K562 (cell line): Measurements from ENCODE around the gene CRAT. TPM values are rescaled to one million over a fixed set of nuclear protein-coding genes. Genes with fewer than 3 reads are reported as not detected.
A peak's percentile ranks its signal among the peaks of the same experiment; 100 is the strongest.

ENCODE experiments used
- CSDE1 ChIP-seq, 2 experiments: fragments of 450-650 bp; IDR thresholded peaks; 2 replicates each; pipeline ENCODE4 v1.6.1; 2016; ENCODE audit warnings: mild to moderate bottlenecking in 1 of 2
- EP300 ChIP-seq: IDR thresholded peaks from 2 replicates; pipeline ENCODE4 v1.6.1; 2012; ENCODE audit warnings: low read length, improper control_type of control experiment
- HNRNPLL ChIP-seq: fragments of 200-400 bp; formaldehyde crosslinking; IDR thresholded peaks from 2 replicates; pipeline ENCODE4 v1.6.1; 2017; ENCODE audit warnings: low read length, low read depth, mild to moderate bottlenecking; ENCODE audit not compliant: poor library complexity, severe bottlenecking
- POLR2AphosphoS2 ChIP-seq: IDR thresholded peaks from 2 replicates; pipeline ENCODE4 v1.6.1; 2012; ENCODE audit warnings: low read length, improper control_type of control experiment
- STAG1 ChIP-seq: sonication (generic); formaldehyde crosslinking; IDR thresholded peaks from 2 replicates; pipeline ENCODE4 v1.5.0; 2020; ENCODE audit warnings: missing genetic modification reagents, borderline replicate concordance
- TAF7 ChIP-seq: fragments of 450-650 bp; IDR thresholded peaks from 2 replicates; pipeline ENCODE4 v1.6.1; 2016; ENCODE audit warnings: missing genetic modification characterization, missing compliant biosample characterization
- TCF7L2 ChIP-seq: fragments of 150-350 bp; IDR thresholded peaks from 2 replicates; pipeline ENCODE4 v1.6.1; 2016; ENCODE audit warnings: low read depth, mild to moderate bottlenecking, low read length, moderate library complexity
- XRCC4 ChIP-seq: IDR thresholded peaks from one replicate; pipeline ENCODE4 v1.6.1; 2011; ENCODE audit not compliant: insufficient read depth, insufficient read length; ENCODE audit errors: extremely low read depth
- ZBED1 ChIP-seq: IDR thresholded peaks from 2 replicates; pipeline ENCODE4 v1.6.1; 2014
- ZNF311 ChIP-seq: fragments of 250-450 bp; sonication (Bioruptor Pico); IDR thresholded peaks from 2 replicates; pipeline ENCODE4 v1.4.0; 2020; ENCODE audit warnings: mild to moderate bottlenecking, moderate library complexity
- ZNF696 ChIP-seq: fragments of 250-450 bp; sonication (Bioruptor Pico); conservative IDR thresholded peaks from 2 replicates; pipeline ENCODE4 v1.4.0; 2020; ENCODE audit warnings: mild to moderate bottlenecking, moderate library complexity
- ZNF717 ChIP-seq: fragments of 250-450 bp; sonication (Bioruptor Pico); IDR thresholded peaks from 2 replicates; pipeline ENCODE4 v1.5.0; 2021
- ZSCAN32 ChIP-seq: fragments of 450-650 bp; formaldehyde crosslinking; IDR thresholded peaks from 2 replicates; pipeline ENCODE4 v1.4.0; 2020; ENCODE audit warnings: mild to moderate bottlenecking, moderate library complexity
- polyA plus RNA-seq, 8 experiments: library from polyadenylated mRNA; depleted of rRNA in 4 of 8; stranded (reverse) in 5 of 8; unstranded in 3 of 8; fragments of >200 nt; fragmentation: Nextera tagmentation in 2 of 8; fragmentation: Illumina TruSeq in 1 of 8; extraction: Ambion mirVana in 2 of 8; extraction: Trizol in 1 of 8; gene quantifications; 2 replicates each; pipeline versions ENCODE4 v1.2.1 to v1.2.3, GENCODE V29; 2011 to 2014; ENCODE audit warnings: inconsistent platforms in 1 of 8, missing spikeins in 1 of 8
- total RNA-seq, 7 experiments: library from RNA; depleted of rRNA in 6 of 7; stranded (reverse); fragments of >200 nt in 6 of 7; fragmentation: Illumina TruSeq in 2 of 7; extraction: Trizol in 2 of 7; gene quantifications; 2 replicates each; pipeline versions ENCODE4 v1.2.1 to v1.2.3, GENCODE V29; 2011 to 2021; ENCODE audit warnings: low replicate concordance in 1 of 7
- TF ChIP-seq, protein P1 (sequence below): fragments of 450-650 bp; IDR thresholded peaks from 2 replicates; pipeline ENCODE4 v1.6.1; 2016; ENCODE audit warnings: antibody characterized with exemption
- TF ChIP-seq, protein P2 (sequence below): sonication (generic); formaldehyde crosslinking; IDR thresholded peaks from 2 replicates; pipeline ENCODE4 v1.8.0; 2022; ENCODE audit warnings: mild to moderate bottlenecking, low read depth, missing genetic modification reagents
- TF ChIP-seq, protein P3 (sequence below), 3 experiments: fragments of 200-800 bp in 1 of 3; fragments of 250-450 bp in 1 of 3; fragments of 450-650 bp in 1 of 3; sonication (Bioruptor Pico) in 1 of 3; sonication (Bioruptor generic) in 1 of 3; formaldehyde crosslinking in 1 of 3; IDR thresholded peaks; 2 replicates each; pipeline versions ENCODE4 v1.6.1 to v1.8.0; 2016 to 2022; ENCODE audit warnings: mild to moderate bottlenecking in 2 of 3, missing genetic modification characterization in 2 of 3, missing compliant biosample characterization in 1 of 3, moderate library complexity in 1 of 3
- TF ChIP-seq, protein P4 (sequence below): sonication (generic); formaldehyde crosslinking; IDR thresholded peaks from 2 replicates; pipeline ENCODE4 v1.8.0; 2022; ENCODE audit warnings: missing genetic modification reagents, mild to moderate bottlenecking, moderate library complexity, borderline replicate concordance

Gene CRAT
- total and polyA plus RNA-seq, 9 of the 15 experiments (the other 6 are each of a cell fraction or from before 2014, with no cell fraction given): 0.20 to 13.8 (median 5.4) TPM

DNA sequence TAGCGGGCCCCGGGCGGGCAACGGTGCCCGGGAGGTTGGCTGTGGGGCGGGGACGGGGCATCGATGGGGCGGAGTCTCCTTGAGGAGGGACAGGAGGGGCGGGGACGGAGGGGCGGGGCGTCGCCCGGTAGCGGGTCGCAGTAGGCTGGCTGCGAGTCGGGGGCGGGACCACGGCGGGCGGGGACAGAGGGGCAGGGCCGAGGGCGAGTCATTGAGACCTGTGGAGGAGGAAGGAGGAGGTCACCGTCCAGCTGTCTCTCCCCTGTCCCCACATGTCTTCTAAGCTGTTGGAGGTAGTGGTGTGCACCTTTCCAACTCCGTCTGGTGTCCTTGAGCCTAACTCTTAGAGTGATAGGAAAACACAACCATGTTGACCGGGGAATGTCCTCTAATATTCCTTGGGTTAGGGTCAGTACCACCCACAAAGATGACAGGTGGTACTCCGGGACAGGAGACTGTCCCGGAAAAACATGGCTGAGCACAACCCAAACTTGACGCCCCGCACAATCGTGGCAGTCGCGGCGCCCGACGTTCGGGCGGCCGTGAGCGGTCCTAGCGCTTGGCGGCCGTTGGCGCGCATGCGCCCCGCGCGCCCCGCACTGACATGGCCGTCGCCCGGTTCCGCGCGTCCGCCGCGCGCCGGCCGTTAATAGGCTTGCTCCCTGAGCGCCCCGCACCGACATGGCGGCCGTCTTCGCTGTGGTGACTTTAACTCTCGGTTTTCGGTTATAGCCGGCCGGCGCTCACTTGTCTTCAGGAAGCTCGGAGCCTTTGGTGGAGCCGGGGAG, at the start of gene CRAT, which contains the start of gene PTPA (continued):
- TF ChIP-seq, protein P1, sequence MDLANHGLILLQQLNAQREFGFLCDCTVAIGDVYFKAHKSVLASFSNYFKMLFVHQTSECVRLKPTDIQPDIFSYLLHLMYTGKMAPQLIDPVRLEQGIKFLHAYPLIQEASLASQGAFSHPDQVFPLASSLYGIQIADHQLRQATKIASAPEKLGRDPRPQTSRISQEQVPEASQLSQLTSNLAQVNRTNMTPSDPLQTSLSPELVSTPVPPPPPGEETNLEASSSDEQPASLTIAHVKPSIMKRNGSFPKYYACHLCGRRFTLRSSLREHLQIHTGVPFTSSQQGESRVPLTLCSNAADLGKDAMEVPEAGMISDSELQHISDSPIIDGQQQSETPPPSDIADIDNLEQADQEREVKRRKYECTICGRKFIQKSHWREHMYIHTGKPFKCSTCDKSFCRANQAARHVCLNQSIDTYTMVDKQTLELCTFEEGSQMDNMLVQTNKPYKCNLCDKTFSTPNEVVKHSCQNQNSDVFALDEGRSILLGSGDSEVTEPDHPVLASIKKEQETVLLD: no peak
- no peak for TF ChIP-seq XRCC4
- no peak for TF ChIP-seq ZSCAN32 (CRISPR knock-in tag)
- no peak for TF ChIP-seq ZNF696 (CRISPR knock-in tag)
- TF ChIP-seq HNRNPLL: peak; percentile 13
- no peak for TF ChIP-seq ZNF717
- TF ChIP-seq STAG1: no peak
- TF ChIP-seq, protein P2, sequence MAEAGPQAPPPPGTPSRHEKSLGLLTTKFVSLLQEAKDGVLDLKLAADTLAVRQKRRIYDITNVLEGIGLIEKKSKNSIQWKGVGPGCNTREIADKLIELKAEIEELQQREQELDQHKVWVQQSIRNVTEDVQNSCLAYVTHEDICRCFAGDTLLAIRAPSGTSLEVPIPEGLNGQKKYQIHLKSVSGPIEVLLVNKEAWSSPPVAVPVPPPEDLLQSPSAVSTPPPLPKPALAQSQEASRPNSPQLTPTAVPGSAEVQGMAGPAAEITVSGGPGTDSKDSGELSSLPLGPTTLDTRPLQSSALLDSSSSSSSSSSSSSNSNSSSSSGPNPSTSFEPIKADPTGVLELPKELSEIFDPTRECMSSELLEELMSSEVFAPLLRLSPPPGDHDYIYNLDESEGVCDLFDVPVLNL (CRISPR knock-in tag): peak; percentile 42; the same call in 1 of the 2 replicates
- TF ChIP-seq CSDE1 (IDR thresholded peaks at IDR 0.05): peak; percentile 82 to 83; a peak in 2 of 4 replicates
- TF ChIP-seq, protein P3, sequence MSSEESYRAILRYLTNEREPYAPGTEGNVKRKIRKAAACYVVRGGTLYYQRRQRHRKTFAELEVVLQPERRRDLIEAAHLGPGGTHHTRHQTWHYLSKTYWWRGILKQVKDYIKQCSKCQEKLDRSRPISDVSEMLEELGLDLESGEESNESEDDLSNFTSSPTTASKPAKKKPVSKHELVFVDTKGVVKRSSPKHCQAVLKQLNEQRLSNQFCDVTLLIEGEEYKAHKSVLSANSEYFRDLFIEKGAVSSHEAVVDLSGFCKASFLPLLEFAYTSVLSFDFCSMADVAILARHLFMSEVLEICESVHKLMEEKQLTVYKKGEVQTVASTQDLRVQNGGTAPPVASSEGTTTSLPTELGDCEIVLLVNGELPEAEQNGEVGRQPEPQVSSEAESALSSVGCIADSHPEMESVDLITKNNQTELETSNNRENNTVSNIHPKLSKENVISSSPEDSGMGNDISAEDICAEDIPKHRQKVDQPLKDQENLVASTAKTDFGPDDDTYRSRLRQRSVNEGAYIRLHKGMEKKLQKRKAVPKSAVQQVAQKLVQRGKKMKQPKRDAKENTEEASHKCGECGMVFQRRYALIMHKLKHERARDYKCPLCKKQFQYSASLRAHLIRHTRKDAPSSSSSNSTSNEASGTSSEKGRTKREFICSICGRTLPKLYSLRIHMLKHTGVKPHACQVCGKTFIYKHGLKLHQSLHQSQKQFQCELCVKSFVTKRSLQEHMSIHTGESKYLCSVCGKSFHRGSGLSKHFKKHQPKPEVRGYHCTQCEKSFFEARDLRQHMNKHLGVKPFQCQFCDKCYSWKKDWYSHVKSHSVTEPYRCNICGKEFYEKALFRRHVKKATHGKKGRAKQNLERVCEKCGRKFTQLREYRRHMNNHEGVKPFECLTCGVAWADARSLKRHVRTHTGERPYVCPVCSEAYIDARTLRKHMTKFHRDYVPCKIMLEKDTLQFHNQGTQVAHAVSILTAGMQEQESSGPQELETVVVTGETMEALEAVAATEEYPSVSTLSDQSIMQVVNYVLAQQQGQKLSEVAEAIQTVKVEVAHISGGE (CRISPR knock-in tag; IDR thresholded peaks at IDR 0.05): peak in 1 of 3 experiments; percentile 69; a peak in 1 of 6 replicates
- peak; percentile 91 for TF ChIP-seq POLR2AphosphoS2
- TF ChIP-seq, protein P4, sequence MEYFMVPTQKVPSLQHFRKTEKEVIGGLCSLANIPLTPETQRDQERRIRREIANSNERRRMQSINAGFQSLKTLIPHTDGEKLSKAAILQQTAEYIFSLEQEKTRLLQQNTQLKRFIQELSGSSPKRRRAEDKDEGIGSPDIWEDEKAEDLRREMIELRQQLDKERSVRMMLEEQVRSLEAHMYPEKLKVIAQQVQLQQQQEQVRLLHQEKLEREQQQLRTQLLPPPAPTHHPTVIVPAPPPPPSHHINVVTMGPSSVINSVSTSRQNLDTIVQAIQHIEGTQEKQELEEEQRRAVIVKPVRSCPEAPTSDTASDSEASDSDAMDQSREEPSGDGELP (CRISPR knock-in tag): peak; percentile 83
- TF ChIP-seq ZNF311 (CRISPR knock-in tag): no peak
- no peak for TF ChIP-seq ZBED1
- TF ChIP-seq TAF7: peak; percentile 95
- TF ChIP-seq TCF7L2: no peak
- peak; percentile 22 for TF ChIP-seq EP300
